ENCODE data around the gene SNX9. TPM values are rescaled to one million over a fixed set of nuclear protein-coding genes. Genes with fewer than 3 reads are reported as not detected.

Gene SNX9
- total and polyA plus RNA-seq, 2 of the 8 experiments (the other 6 are each of a cell fraction or from before 2014, with no cell fraction given): 11.8 to 23.2 TPM

DNA sequence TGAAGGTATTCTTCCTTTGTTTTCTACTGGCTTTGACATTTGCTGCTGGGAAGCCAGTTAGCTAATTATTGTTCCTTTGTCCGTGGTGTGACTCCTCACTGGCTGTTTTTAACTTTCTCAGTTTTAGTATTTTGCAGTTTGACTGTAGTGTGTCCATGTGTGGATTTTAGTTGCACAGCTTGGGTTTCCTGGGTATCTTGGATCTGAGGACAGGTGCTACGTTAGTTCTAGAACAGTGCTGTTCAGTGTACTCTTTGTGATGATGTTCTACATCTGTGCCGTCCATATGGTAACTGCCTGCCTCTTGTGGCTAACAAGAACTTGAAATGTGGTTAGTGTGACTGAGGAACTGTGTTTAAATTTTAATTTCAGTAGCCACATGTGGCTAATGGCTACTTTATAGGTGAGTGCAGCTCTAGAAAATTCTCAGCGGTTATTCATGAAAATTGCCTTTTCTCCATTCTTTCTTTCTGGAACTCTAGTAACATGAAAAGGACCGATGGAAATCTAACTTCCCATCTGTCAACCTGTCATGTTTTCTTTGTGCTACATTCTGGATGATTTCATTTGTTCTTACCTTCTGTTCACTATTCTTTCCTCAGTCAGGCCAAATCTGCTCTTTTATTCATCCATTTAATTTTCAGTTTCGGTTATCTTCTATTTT is 7.4 kb downstream of the SNX9 start:
- no peak overlapping the region for H3K27ac ChIP-seq (ENCODE audit: low read depth, low read length)
- ChIA-PET CTCF (ENCODE audit: partially characterized antibody) (interaction anchor here (0.9 to 1.7 kb wide), 2 partner anchors 67 to 73 kb away, joined by 3 to 5 read pairs; no protein-coding TSS in a partner anchor), POLR2A (ENCODE audit: partially characterized antibody) (interaction anchor here (1.0 kb wide), 1 partner anchor 12 kb away, joined by 4 read pairs; no protein-coding TSS in a partner anchor)
- WGBS, 2 experiments (ENCODE audit: extremely low coverage in 1 of 2, insufficient coverage in 1 of 2, insufficient read length in 1 of 2, insufficient replicate concordance in 2 of 2, low coverage in 1 of 2, low lambda C conversion rate in 2 of 2, missing lambda C conversion rate in 1 of 2): 78% methylated on average over 6 of the region's 6 CpGs; no CpG with 5 or more reads in 1 of the 2 experiments
- H2AFZ ChIP-seq (ENCODE audit: low read length): no peak overlapping the region
- peak overlapping the region; percentile 19 for H2BK120ac ChIP-seq (replicated peaks; ENCODE audit: low read depth, low read length)
- H3K56ac ChIP-seq (replicated peaks; ENCODE audit: insufficient read length, low read depth, low read length): no peak overlapping the region
- no peak overlapping the region for H4K5ac ChIP-seq (ENCODE audit: insufficient read length, low read depth, low read length)
- no peak overlapping the region for H3K23ac ChIP-seq (ENCODE audit: insufficient read length)
- no peak overlapping the region for H4K8ac ChIP-seq (ENCODE audit: extremely low read depth, insufficient read depth, low read length)
- H2BK5ac ChIP-seq (ENCODE audit: low read depth, low read length): peak overlapping the region; percentile 72; the same call in 1 of the 2 replicates
- H3K27me3 ChIP-seq (replicated peaks in 1 of 4; ENCODE audit: control insufficient read depth in 3 of 4, extremely low read depth in 1 of 4, insufficient read depth in 3 of 4, low read length in 3 of 4): no peaks in the 10 kb centered on the region
- peaks cover 8 to 33% (median 21%) of the 10 kb centered on the region in 4 experiments for H3K4me1 ChIP-seq (replicated peaks in 1 of 4; ENCODE audit: control insufficient read depth in 3 of 4, insufficient read depth in 4 of 4, low read length in 3 of 4)
- no peaks in the 10 kb centered on the region for H3K36me3 ChIP-seq (ENCODE audit: control insufficient read depth in 2 of 4, insufficient read depth in 4 of 4, low read length in 3 of 4)
- H3K18ac ChIP-seq (ENCODE audit: extremely low read depth, low read length): peak overlapping the region; percentile 79
- H2BK15ac ChIP-seq (ENCODE audit: low read length): 0 out of 2 replicates have a peak overlapping the region, but pooled peaks have one; percentile 9
- TF ChIP-seq YY1 (IDR thresholded peaks at IDR 0.05; ENCODE audit: low read depth, low read length): no peak
- TF ChIP-seq TAF1 (IDR thresholded peaks at IDR 0.05; ENCODE audit: low read depth, low read length): no peak
- no peak for TF ChIP-seq TBP (IDR thresholded peaks at IDR 0.05; ENCODE audit: low read depth, low read length)
- no peak for TF ChIP-seq SP4 (IDR thresholded peaks at IDR 0.05; ENCODE audit: low read length)
- no peak for TF ChIP-seq RFX5 (IDR thresholded peaks at IDR 0.05; ENCODE audit: borderline replicate concordance, low read depth, low read length)
- DNase-seq (ENCODE audit: low read depth in 1 of 2, low spot score in 2 of 2): no peak
- H4K91ac ChIP-seq (replicated peaks; ENCODE audit: insufficient read length, low read length): peak overlapping the region; percentile 69
- no peak for FAIRE-seq
- peaks cover 3% of the 10 kb centered on the region; the same call in 1 of the 2 replicates for H3K79me1 ChIP-seq (ENCODE audit: low read depth, low read length)
- 0 out of 8 replicates have a peak overlapping the region, but pooled peaks of 1 of the 4 experiments have one; percentile 44 for H3K4me3 ChIP-seq (ENCODE audit: extremely low read depth in 1 of 4, insufficient read depth in 2 of 4, low read depth in 3 of 4, low read length in 4 of 4)
- H3K14ac ChIP-seq (ENCODE audit: insufficient read length): no peak overlapping the region
- H4K20me1 ChIP-seq (replicated peaks in 1 of 2; ENCODE audit: control insufficient read depth in 1 of 2, insufficient read depth in 2 of 2, low read length in 2 of 2): no peaks in the 10 kb centered on the region
- no peaks in the 10 kb centered on the region for H3K23me2 ChIP-seq (ENCODE audit: low read depth, low read length)
- H3K9ac ChIP-seq (replicated peaks in 1 of 4; ENCODE audit: extremely low read depth in 1 of 4, low read depth in 3 of 4, low read length in 3 of 4): no peak overlapping the region
- H3K79me2 ChIP-seq (ENCODE audit: control insufficient read depth in 1 of 2, insufficient read depth in 2 of 2, low read length in 2 of 2): peaks cover 13 to 91% of the 10 kb centered on the region in 2 experiments
- peak overlapping the region; percentile 91 for H2BK12ac ChIP-seq (ENCODE audit: low read depth, low read length)
- peak overlapping the region; percentile 68; the same call in 1 of the 2 replicates for H2AK5ac ChIP-seq (ENCODE audit: low read depth, low read length)
- peak overlapping the region; percentile 40 for H3K4ac ChIP-seq (replicated peaks; ENCODE audit: insufficient read length, low read depth, low read length)
- peak overlapping the region in 1 of 2 experiments; percentile 60; a peak in 2 of 4 replicates for H3K4me2 ChIP-seq (ENCODE audit: insufficient read depth in 1 of 2, low read depth in 2 of 2, low read length in 2 of 2)
- H3K9me3 ChIP-seq (ENCODE audit: insufficient read depth in 2 of 2, low read depth in 1 of 2, low read length in 1 of 2): no peaks in the 10 kb centered on the region
- peak overlapping the region; percentile 73; the same call in 1 of the 2 replicates for H2BK20ac ChIP-seq (ENCODE audit: low read length)

Measured in H1 (cell line).